Activated CD8-positive, alpha-beta T cell treated with anti-CD3 and anti-CD28 coated beads for 36 hours (primary cell): Measurements from ENCODE around the gene ADAMTS4. TPM values are rescaled to one million over a fixed set of nuclear protein-coding genes. Genes with fewer than 3 reads are reported as not detected.

Source experiments
- ATAC-seq: fragments of 200-7000 bp; cut with Tn5 transposase; one replicate; pipeline ENCODE4 v1.10.0; 2021; ENCODE audit warnings: mild to moderate bottlenecking, moderate library complexity
- CTCF ChIA-PET: fragments of 350-600 bp; sonication (Branson Sonifier 250); formaldehyde crosslinking; loops from one replicate; lab custom pipeline; 2021; ENCODE audit warnings: antibody characterized with exemption; lab: Charles Lee
- POLR2A ChIA-PET: fragments of 350-600 bp; sonication (Branson Sonifier 250); formaldehyde crosslinking; loops from one replicate; lab custom pipeline; 2021; ENCODE audit warnings: antibody characterized with exemption; lab: Charles Lee
- DNase-seq: peaks from one replicate; pipeline ENCODE4 v3.0.0-alpha.2; 2020
- H3K27ac Mint-ChIP-seq: one replicate; pipeline ENCODE4 v1.8.0; 2021; ENCODE audit warnings: mild to moderate bottlenecking, mixed read lengths
- H3K27me3 Mint-ChIP-seq: one replicate; pipeline ENCODE4 v1.8.0; 2021; ENCODE audit warnings: mixed read lengths
- H3K36me3 Mint-ChIP-seq: one replicate; pipeline ENCODE4 v1.8.0; 2021; ENCODE audit warnings: low read depth, mixed read lengths
- H3K4me1 Mint-ChIP-seq: one replicate; pipeline ENCODE4 v1.8.0; 2021; ENCODE audit warnings: low read depth, mixed read lengths
- H3K4me3 Mint-ChIP-seq: one replicate; pipeline ENCODE4 v1.8.0; 2021; ENCODE audit warnings: mild to moderate bottlenecking, moderate library complexity, mixed read lengths
- H3K9me3 Mint-ChIP-seq: one replicate; pipeline ENCODE4 v1.8.0; 2021; ENCODE audit warnings: mixed read lengths
- intact Hi-C: fragments of 100-400 bp; cut with micrococcal nuclease; formaldehyde crosslinking; loops from one replicate; pipeline ENCODE4 v1.10.0; 2022
- microRNA-seq: library from miRNA; unstranded; fragments of <30 nt; microRNA quantifications from one replicate; pipeline ENCODE4 v1.2.0, GENCODE V29; 2022; ENCODE audit warnings: borderline microRNAs expressed, borderline replicate concordance
- total RNA-seq, 2 experiments: library from RNA; stranded (reverse); gene quantifications; one replicate each; pipeline ENCODE4 v1.2.3, GENCODE V29; 2021
- TF ChIP-seq, protein P1 (sequence below): fragments of 200-600 bp; IDR thresholded peaks from one replicate; pipeline ENCODE4 v1.8.0; 2022; ENCODE audit warnings: antibody characterized with exemption, mild to moderate bottlenecking

ADAMTS4 gene
- total RNA-seq, 2 experiments from 2014 or later, result 1.1 to 1.8 TPM

DNA sequence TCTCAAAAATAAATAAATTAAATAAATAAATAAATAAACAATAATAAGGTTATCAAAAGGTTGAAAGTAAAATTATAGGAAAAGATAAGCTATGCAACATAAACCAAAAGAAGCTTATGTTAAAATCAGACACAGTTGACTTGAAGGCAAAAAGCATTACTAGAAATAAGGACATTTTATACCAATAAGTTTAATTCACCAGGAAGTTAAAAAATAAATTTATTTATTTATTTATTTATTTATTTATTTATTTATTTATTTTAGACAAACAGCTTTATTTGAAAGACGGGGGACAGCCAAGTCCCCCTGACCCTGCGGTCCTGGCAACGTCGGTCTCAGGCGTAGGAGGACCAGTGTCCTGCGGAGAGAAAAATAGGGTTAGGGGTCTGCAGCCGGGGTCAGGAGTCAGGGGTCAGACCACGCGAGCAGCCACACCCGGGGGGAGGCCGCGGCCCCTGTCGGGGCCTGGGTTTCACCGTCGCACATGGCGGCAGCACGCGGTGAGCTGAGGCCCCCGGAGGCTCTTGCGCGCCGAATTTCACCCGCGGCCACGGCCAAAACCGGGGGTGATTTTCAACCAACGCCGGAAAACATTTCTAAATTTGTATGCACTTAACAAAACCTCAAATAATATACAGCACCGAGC is 58.0 kb downstream of the ADAMTS4 start:
- Mint-ChIP-seq H3K4me1 (peaks cover 2% of the 10 kb centered on the region), H3K9me3 (no peaks in the 10 kb centered on the region), H3K27ac (no peak overlapping the region), H3K36me3 (peaks cover 4% of the 10 kb centered on the region), H3K27me3 (no peaks in the 10 kb centered on the region), H3K4me3 (no peak overlapping the region)
- intact Hi-C loops, result no loop called here
- POLR2A ChIA-PET, result interaction anchor here (0.8 to 3.3 kb wide), 5 partner anchors 8 to 44 kb away, joined by 3 to 11 read pairs (median 4); partner anchors contain the start of genes NIT1, PFDN2 and UFC1
- TF ChIP-seq, protein P1, sequence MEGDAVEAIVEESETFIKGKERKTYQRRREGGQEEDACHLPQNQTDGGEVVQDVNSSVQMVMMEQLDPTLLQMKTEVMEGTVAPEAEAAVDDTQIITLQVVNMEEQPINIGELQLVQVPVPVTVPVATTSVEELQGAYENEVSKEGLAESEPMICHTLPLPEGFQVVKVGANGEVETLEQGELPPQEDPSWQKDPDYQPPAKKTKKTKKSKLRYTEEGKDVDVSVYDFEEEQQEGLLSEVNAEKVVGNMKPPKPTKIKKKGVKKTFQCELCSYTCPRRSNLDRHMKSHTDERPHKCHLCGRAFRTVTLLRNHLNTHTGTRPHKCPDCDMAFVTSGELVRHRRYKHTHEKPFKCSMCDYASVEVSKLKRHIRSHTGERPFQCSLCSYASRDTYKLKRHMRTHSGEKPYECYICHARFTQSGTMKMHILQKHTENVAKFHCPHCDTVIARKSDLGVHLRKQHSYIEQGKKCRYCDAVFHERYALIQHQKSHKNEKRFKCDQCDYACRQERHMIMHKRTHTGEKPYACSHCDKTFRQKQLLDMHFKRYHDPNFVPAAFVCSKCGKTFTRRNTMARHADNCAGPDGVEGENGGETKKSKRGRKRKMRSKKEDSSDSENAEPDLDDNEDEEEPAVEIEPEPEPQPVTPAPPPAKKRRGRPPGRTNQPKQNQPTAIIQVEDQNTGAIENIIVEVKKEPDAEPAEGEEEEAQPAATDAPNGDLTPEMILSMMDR, result no peak
- CTCF ChIA-PET, result interaction anchor here (0.7 to 2.4 kb wide), 17 partner anchors 8 to 306 kb away, joined by 3 to 13 read pairs (median 4); partner anchors contain the start of genes ARHGAP30, KLHDC9, NIT1 and PFDN2
- ATAC-seq (no peak), DNase-seq (no peak)

- ATAC-seq, result no peak
- H3K4me1 Mint-ChIP-seq, result peaks cover 6% of the 10 kb centered on the region
- TF ChIP-seq, protein P1, result peak; percentile 74
- intact Hi-C loops, result no loop called here
- ChIA-PET CTCF (interaction anchor here (0.8 to 2.5 kb wide), 16 partner anchors 11 to 188 kb away, joined by 3 to 16 read pairs (median 3); partner anchors contain the start of genes KLHDC9, NIT1, PFDN2 and PPOX), POLR2A (interaction anchor here (3.3 kb wide), 1 partner anchor 22 kb away, joined by 11 read pairs; the partner anchor contains the start of genes NIT1 and PFDN2)
- peaks cover 5% of the 10 kb centered on the region for H3K36me3 Mint-ChIP-seq
- no peaks in the 10 kb centered on the region for H3K27me3 Mint-ChIP-seq
- H3K9me3 Mint-ChIP-seq, result no peaks in the 10 kb centered on the region
- H3K27ac Mint-ChIP-seq, result no peak overlapping the region
- DNase-seq, result peak; percentile 65
- H3K4me3 Mint-ChIP-seq, result no peak overlapping the region
These were observed 59.1 kb downstream of the ADAMTS4 start for GRCh38 chr1:161139766-161140165.

- Mint-ChIP-seq H3K36me3 (peaks cover 5% of the 10 kb centered on the region), H3K4me1 (peaks cover 6% of the 10 kb centered on the region), H3K9me3 (no peaks in the 10 kb centered on the region), H3K27me3 (no peaks in the 10 kb centered on the region), H3K27ac (no peak overlapping the region), H3K4me3 (no peak overlapping the region)
- ATAC-seq (no peak), DNase-seq (no peak)
- POLR2A ChIA-PET, result interaction anchor here (0.9 to 3.3 kb wide), 2 partner anchors 15 to 20 kb away, joined by 3 to 11 read pairs; partner anchors contain the start of genes NIT1, PFDN2 and UFC1
- intact Hi-C loops, result no loop called here
- TF ChIP-seq, protein P1, result no peak
- CTCF ChIA-PET, result interaction anchor here (0.7 to 3.1 kb wide), 17 partner anchors 10 to 244 kb away, joined by 3 to 16 read pairs (median 3); partner anchors contain the start of genes ITLN2, KLHDC9, NIT1 and PFDN2
These were observed 60.4 kb downstream of the ADAMTS4 start for GRCh38 chr1:161138431-161138830.

DNA sequence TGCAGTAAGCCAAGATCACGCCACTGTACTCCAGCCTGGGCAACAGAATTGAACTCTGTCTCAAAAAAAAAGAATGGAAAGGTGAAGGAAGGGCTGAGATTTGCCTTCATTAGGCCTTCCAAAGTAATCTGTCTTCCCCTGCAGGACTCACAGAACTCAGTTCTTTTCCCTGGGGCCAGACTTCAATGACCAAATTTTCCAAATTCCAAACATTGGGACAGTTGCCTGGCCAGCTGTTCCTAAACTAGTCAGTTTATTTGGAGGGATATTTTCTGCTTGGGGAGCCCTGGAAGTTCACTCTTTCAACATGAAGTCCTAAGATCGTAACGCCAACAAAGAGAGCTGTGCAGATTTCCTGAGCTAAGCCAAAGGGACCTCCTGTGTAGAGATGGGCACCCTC is 61.0 kb downstream of the ADAMTS4 start:
- Mint-ChIP-seq H3K9me3 (no peaks in the 10 kb centered on the region), H3K4me3 (no peak overlapping the region), H3K4me1 (peaks cover 6% of the 10 kb centered on the region), H3K27ac (no peak overlapping the region), H3K27me3 (no peaks in the 10 kb centered on the region), H3K36me3 (peaks cover 5% of the 10 kb centered on the region)
- POLR2A ChIA-PET, result interaction anchor here (1.6 to 3.3 kb wide), 2 partner anchors 16 to 20 kb away, joined by 7 to 11 read pairs; partner anchors contain the start of genes NIT1, PFDN2 and UFC1
- TF ChIP-seq, protein P1, result no peak
- ATAC-seq (no peak), DNase-seq (no peak)
- CTCF ChIA-PET, result interaction anchor here (1.1 to 3.1 kb wide), 13 partner anchors 10 to 358 kb away, joined by 3 to 16 read pairs (median 4); partner anchors contain the start of genes ITLN2, KLHDC9, NIT1 and PFDN2
- intact Hi-C loops, result no loop called here

Small RNAs within 50 kb of the gene (microRNA-seq; reads per million reads assigned to microRNA genes)
- gene MIR5187, result 1.8 reads per million

Other genes with a start within 250 kb of the ADAMTS4 start
- gene ITLN2, start 244.2 kb downstream of the ADAMTS4 start, total RNA-seq, result not detected
- gene F11R, start 177.9 kb downstream of the ADAMTS4 start, total RNA-seq, result 10 to 100 TPM; 19.0 to 20.9 TPM
- gene TSTD1, start 160.1 kb downstream of the ADAMTS4 start, total RNA-seq, result 10 to 100 TPM; 70.8 to 78.7 TPM
- 10 to 100 TPM; 50.0 to 52.1 TPM for gene USF1, start 153.1 kb downstream of the ADAMTS4 start, total RNA-seq
- gene ARHGAP30, start 129.2 kb downstream of the ADAMTS4 start, total RNA-seq, result 100 to 1,000 TPM; 174 to 175 TPM
- gene NECTIN4, start 109.5 kb downstream of the ADAMTS4 start, total RNA-seq, result not detected
- gene KLHDC9, start 100.7 kb downstream of the ADAMTS4 start, total RNA-seq, result under 1 TPM in 1 of 2 experiments, not detected in 1; 0.43 TPM
- gene PFDN2, start 81.0 kb downstream of the ADAMTS4 start, total RNA-seq, result 100 to 1,000 TPM; 137 to 144 TPM
- gene NIT1, start 80.9 kb downstream of the ADAMTS4 start, total RNA-seq, result 10 to 100 TPM; 38.5 to 40.0 TPM
- gene DEDD, start 66.4 kb downstream of the ADAMTS4 start, total RNA-seq, result 10 to 100 TPM; 30.4 to 37.0 TPM
- gene UFC1, start 45.1 kb downstream of the ADAMTS4 start, total RNA-seq, result 10 to 100 TPM; 81.2 to 84.1 TPM
- 10 to 100 TPM; 24.4 to 26.7 TPM for gene USP21, start 39.6 kb downstream of the ADAMTS4 start, total RNA-seq
- 10 to 100 TPM; 24.4 to 24.9 TPM for gene PPOX, start 32.6 kb downstream of the ADAMTS4 start, total RNA-seq
- gene B4GALT3, start 21.5 kb downstream of the ADAMTS4 start, total RNA-seq, result 10 to 100 TPM; 39.9 to 40.8 TPM
- 10 to 100 TPM; 85.9 to 97.1 TPM for gene NDUFS2, start 3.3 kb upstream of the ADAMTS4 start, total RNA-seq
- under 1 TPM; 0.60 to 0.81 TPM for gene FCER1G, start 16.2 kb upstream of the ADAMTS4 start, total RNA-seq
- not detected for gene APOA2, start 24.6 kb upstream of the ADAMTS4 start, total RNA-seq
- 10 to 100 TPM; 11.6 to 12.1 TPM for gene TOMM40L, start 27.0 kb upstream of the ADAMTS4 start, total RNA-seq
- not detected for gene NR1I3, start 39.1 kb upstream of the ADAMTS4 start, total RNA-seq
- under 1 TPM in 1 of 2 experiments, not detected in 1; 0.18 TPM for gene PCP4L1, start 59.7 kb upstream of the ADAMTS4 start, total RNA-seq
- 1 to 10 TPM; 2.8 to 3.3 TPM for gene MPZ, start 110.9 kb upstream of the ADAMTS4 start, total RNA-seq
- 100 to 1,000 TPM; 160 to 175 TPM for gene SDHC, start 115.3 kb upstream of the ADAMTS4 start, total RNA-seq
- not detected for gene CFAP126, start 168.8 kb upstream of the ADAMTS4 start, total RNA-seq